A549 (cell line): Measurements from ENCODE around the gene NDC80. TPM values are rescaled to one million over a fixed set of nuclear protein-coding genes. Genes with fewer than 3 reads are reported as not detected.

Experiments used
- ATAC-seq, 2 experiments: fragments of 200-7000 bp in 1 of 2; fragments of >200 bp in 1 of 2; cut with Nextera tagmentation in 1 of 2; cut with Tn5 transposase in 1 of 2; 3 replicates each; pipeline versions ENCODE4 v1.8.0 to v1.9.1; 2018 to 2020; ENCODE audit warnings: mild to moderate bottlenecking in 1 of 2, moderate library complexity in 1 of 2
- CTCF ChIA-PET: fragments of 300-600 bp; sonication (Branson Sonifier 250); formaldehyde crosslinking; extraction: SDS; loops from one replicate; lab custom pipeline; 2021; ENCODE audit warnings: antibody characterized with exemption, inconsistent platforms; lab: Yijun Ruan, JAX
- POLR2A ChIA-PET: fragments of 350-600 bp; formaldehyde crosslinking; extraction: SDS; loops from one replicate; lab custom pipeline; 2021; ENCODE audit warnings: antibody characterized with exemption, inconsistent platforms; lab: Yijun Ruan, JAX
- DNase-seq, 2 experiments: peaks; one replicate each; pipeline versions ENCODE4 v3.0.0 to v3.0.0-alpha.2; 2011 to 2016; ENCODE audit warnings: low read depth in 1 of 2, low spot score in 1 of 2
- FAIRE-seq: peaks from 2 replicates; lab custom pipeline; 2011; peaks lifted over from hg19 to GRCh38; lab: Jason Lieb, UNC
- H3K27ac ChIP-seq, 2 experiments: fragments of >200 bp; sonication (Bioruptor Twin); formaldehyde crosslinking; 3 replicates each; pipeline ENCODE4 v1.5.1; 2016 to 2017
- H3K4me1 ChIP-seq: fragments of >200 bp; sonication (Bioruptor Twin); formaldehyde crosslinking; 3 replicates; pipeline ENCODE4 v1.6.1; 2016
- H3K4me2 ChIP-seq: fragments of >200 bp; sonication (Bioruptor Twin); formaldehyde crosslinking; 3 replicates; pipeline ENCODE4 v1.6.1; 2016
- H3K4me3 ChIP-seq: fragments of >200 bp; sonication (Bioruptor Twin); formaldehyde crosslinking; 3 replicates; pipeline ENCODE4 v1.5.1; 2016
- H3K9me3 ChIP-seq: fragments of >200 bp; sonication (Bioruptor Twin); formaldehyde crosslinking; 3 replicates; pipeline ENCODE4 v1.6.1; 2016
- BHLHE40 ChIP-seq: IDR thresholded peaks from 2 replicates; pipeline ENCODE4 v1.6.1; 2012; ENCODE audit warnings: low read depth, low read length, inconsistent platforms
- CHD4 ChIP-seq: fragments of 200-600 bp; sonication (generic); IDR thresholded peaks from 2 replicates; pipeline ENCODE4 v1.6.1; 2016; ENCODE audit warnings: antibody characterized with exemption, mild to moderate bottlenecking, borderline replicate concordance
- EHF ChIP-seq: fragments of 250-450 bp; sonication (Bioruptor Pico); IDR thresholded peaks from 2 replicates; pipeline ENCODE4 v1.5.0; 2020; ENCODE audit warnings: mild to moderate bottlenecking
- ELK1 ChIP-seq: fragments of 150-350 bp; IDR thresholded peaks from 2 replicates; pipeline ENCODE4 v1.6.1; 2014; ENCODE audit warnings: low read depth, mild to moderate bottlenecking, low read length
- EP300 ChIP-seq, 2 experiments: fragments of >200 bp; sonication (Bioruptor Twin); formaldehyde crosslinking; IDR thresholded peaks; 2 replicates in 1 of 2; 3 replicates in 1 of 2; pipeline ENCODE4 v1.6.1; 2016 to 2017
- ESRRA ChIP-seq: fragments of 150-350 bp; IDR thresholded peaks from 2 replicates; pipeline ENCODE4 v1.6.1; 2014; ENCODE audit warnings: mild to moderate bottlenecking, low read length, borderline replicate concordance
- FOSL2 ChIP-seq, 2 experiments: fragments of 450-650 bp in 1 of 2; fragments of >200 bp in 1 of 2; sonication (Bioruptor Twin) in 1 of 2; formaldehyde crosslinking; IDR thresholded peaks; 2 replicates each; pipeline versions ENCODE4 v1.5.0 to v1.6.1; 2016 to 2020; ENCODE audit warnings: mild to moderate bottlenecking in 1 of 2, moderate library complexity in 1 of 2
- HEYL ChIP-seq: fragments of 250-450 bp; sonication (Bioruptor Pico); IDR thresholded peaks from 2 replicates; pipeline ENCODE4 v1.8.0; 2021; ENCODE audit warnings: mild to moderate bottlenecking, moderate library complexity
- KDM1A ChIP-seq: fragments of 200-600 bp; sonication (generic); IDR thresholded peaks from 2 replicates; pipeline ENCODE4 v1.6.1; 2016; ENCODE audit warnings: low read depth, mild to moderate bottlenecking
- MAFK ChIP-seq: fragments of 450-650 bp; IDR thresholded peaks from 2 replicates; pipeline ENCODE4 v1.6.1; 2014; ENCODE audit not compliant: partially characterized antibody
- MAZ ChIP-seq: fragments of 150-350 bp; IDR thresholded peaks from 2 replicates; pipeline ENCODE4 v1.6.1; 2014; ENCODE audit warnings: antibody characterized with exemption, low read depth, low read length, borderline replicate concordance
- MYC ChIP-seq: IDR thresholded peaks from 2 replicates; pipeline ENCODE4 v1.6.1; 2012; ENCODE audit warnings: mild to moderate bottlenecking, inconsistent platforms, low read length, improper control_type of control experiment, borderline replicate concordance
- NFE2L2 ChIP-seq: fragments of 150-350 bp; conservative IDR thresholded peaks from 2 replicates; pipeline ENCODE4 v1.6.1; 2014; ENCODE audit warnings: low read length
- NPAS2 ChIP-seq: fragments of 250-450 bp; sonication (Bioruptor Pico); IDR thresholded peaks from 2 replicates; pipeline ENCODE4 v1.8.0; 2022; ENCODE audit warnings: mild to moderate bottlenecking, moderate library complexity, borderline replicate concordance
- RARB ChIP-seq: fragments of 250-450 bp; sonication (Bioruptor Pico); IDR thresholded peaks from 2 replicates; pipeline ENCODE4 v1.8.0; 2021; ENCODE audit warnings: mild to moderate bottlenecking, moderate library complexity
- RFX5 ChIP-seq: fragments of 450-650 bp; IDR thresholded peaks from 2 replicates; pipeline ENCODE4 v1.7.1; 2014; ENCODE audit warnings: antibody characterized with exemption, mild to moderate bottlenecking, moderate library complexity
- RNF2 ChIP-seq: fragments of 200-600 bp; sonication (generic); IDR thresholded peaks from 2 replicates; pipeline ENCODE4 v1.6.1; 2016; ENCODE audit warnings: low read depth, mild to moderate bottlenecking, antibody characterized with exemption, moderate library complexity, borderline replicate concordance
- SMC3 ChIP-seq: fragments of >200 bp; sonication (Bioruptor Twin); formaldehyde crosslinking; IDR thresholded peaks from 3 replicates; pipeline ENCODE4 v1.6.1; 2018; ENCODE audit warnings: inconsistent platforms
- SREBF2 ChIP-seq: fragments of 450-650 bp; IDR thresholded peaks from 2 replicates; pipeline ENCODE4 v1.6.1; 2014; ENCODE audit warnings: mild to moderate bottlenecking, moderate library complexity
- ZC3H11A ChIP-seq: fragments of 450-650 bp; IDR thresholded peaks from 2 replicates; pipeline ENCODE4 v1.6.1; 2014; ENCODE audit warnings: antibody characterized with exemption, mild to moderate bottlenecking
- ZFP36 ChIP-seq: fragments of 450-650 bp; IDR thresholded peaks from 2 replicates; pipeline ENCODE4 v1.6.1; 2014; ENCODE audit warnings: borderline replicate concordance; ENCODE audit not compliant: partially characterized antibody
- ZNF302 ChIP-seq: fragments of 250-450 bp; sonication (Bioruptor Pico); IDR thresholded peaks from 2 replicates; pipeline ENCODE4 v1.9.0; 2021; ENCODE audit warnings: inconsistent platforms, mild to moderate bottlenecking, moderate library complexity
- WGBS: methylation state at CpG from one replicate; pipeline ENCODE4 v1.1.6; 2017; ENCODE audit errors: missing lambda C conversion rate; 5-methylcytosine and 5-hydroxymethylcytosine counted together
- polyA plus RNA-seq, 4 experiments: library from polyadenylated mRNA; depleted of rRNA in 3 of 4; stranded (reverse); fragments of >200 nt; fragmentation: RNase III in 1 of 4; extraction: RNeasy Plus Mini Kit Qiagen cat#74134 plus additional on column Dnase treatment in 1 of 4; gene quantifications; 2 replicates in 3 of 4; 3 replicates in 1 of 4; pipeline ENCODE4 v1.2.3, GENCODE V29; 2011 to 2017
- TF ChIP-seq, protein P1 (sequence below): IDR thresholded peaks from 2 replicates; pipeline ENCODE4 v1.6.1; 2012; ENCODE audit warnings: low read depth, borderline replicate concordance

Gene NDC80
- polyA plus RNA-seq, 2 of the 4 experiments (the other 2 are of a cell fraction) = 11.1 to 20.2 TPM

DNA sequence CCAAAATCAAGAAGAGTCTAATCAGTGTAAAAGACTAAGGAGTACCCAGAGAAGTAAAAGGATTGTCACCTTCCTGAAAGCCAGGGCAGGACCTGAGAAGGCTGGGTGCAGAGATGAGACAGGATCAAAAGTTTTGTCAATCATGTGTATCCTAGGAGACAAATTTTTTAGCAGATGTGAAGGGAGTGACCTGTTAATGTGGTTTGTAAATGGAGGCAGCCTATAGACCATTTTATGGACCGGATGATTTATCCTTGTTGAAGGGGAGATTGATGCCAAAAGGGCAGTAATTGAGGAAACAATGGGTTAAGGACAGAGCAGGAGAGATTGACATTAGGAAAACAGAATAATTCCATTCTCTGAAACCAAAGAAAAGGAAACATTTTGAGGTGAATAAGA lies 813 bp downstream of the NDC80 start:
- no peaks in the 10 kb centered on the region for H3K9me3 ChIP-seq
- TF ChIP-seq, protein P1, sequence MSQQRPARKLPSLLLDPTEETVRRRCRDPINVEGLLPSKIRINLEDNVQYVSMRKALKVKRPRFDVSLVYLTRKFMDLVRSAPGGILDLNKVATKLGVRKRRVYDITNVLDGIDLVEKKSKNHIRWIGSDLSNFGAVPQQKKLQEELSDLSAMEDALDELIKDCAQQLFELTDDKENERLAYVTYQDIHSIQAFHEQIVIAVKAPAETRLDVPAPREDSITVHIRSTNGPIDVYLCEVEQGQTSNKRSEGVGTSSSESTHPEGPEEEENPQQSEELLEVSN = no peak
- TF ChIP-seq ZNF302 (CRISPR knock-in tag) (no peak), CHD4 (no peak), NFE2L2 (no peak), EP300 (IDR thresholded peaks at IDR 0.05) (no peak), RFX5 (no peak), FOSL2 (IDR thresholded peaks at IDR 0.05) (no peak), FOSL2 (CRISPR knock-in tag; IDR thresholded peaks at IDR 0.05) (no peak), ZFP36 (no peak), RARB (CRISPR knock-in tag) (no peak), HEYL (CRISPR knock-in tag) (no peak), KDM1A (no peak), MAZ (no peak), ELK1 (no peak)
- TF ChIP-seq, all 56 proteins: peak for 0
- CTCF ChIA-PET = interaction anchor here (0.6 kb wide), 1 partner anchor 996 kb away, joined by 3 read pairs; no protein-coding TSS in a partner anchor
- peak overlapping the region; percentile 94 to 96; a peak in 5 of 6 replicates for H3K27ac ChIP-seq
- H3K4me3 ChIP-seq = peak overlapping the region; percentile 85
- ATAC-seq (peak; percentile 9 to 12; a peak in 2 of 6 replicates), FAIRE-seq (no peak), DNase-seq (no peak)
- H3K4me1 ChIP-seq = peaks cover 19% of the 10 kb centered on the region
- POLR2A ChIA-PET = no interaction called here
- peak overlapping the region; percentile 93 for H3K4me2 ChIP-seq
- WGBS = 13% methylated on average over 1 of the region's 1 CpG

DNA sequence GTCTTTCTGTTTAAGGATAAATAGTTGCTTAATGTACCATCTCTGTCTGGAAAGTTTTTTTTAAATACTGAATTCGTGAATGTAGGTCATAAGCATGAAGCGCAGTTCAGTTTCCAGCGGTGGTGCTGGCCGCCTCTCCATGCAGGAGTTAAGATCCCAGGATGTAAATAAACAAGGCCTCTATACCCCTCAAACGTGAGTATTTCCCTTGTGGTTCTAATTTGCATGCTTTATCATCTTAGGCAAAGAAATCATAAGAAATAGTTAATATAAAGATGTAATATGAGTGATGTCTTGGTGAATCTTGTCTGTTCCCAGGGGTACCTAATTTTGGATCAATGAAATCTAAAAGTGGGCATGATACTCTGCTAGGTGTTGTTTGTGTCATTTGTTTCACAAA lies 1.5 kb downstream of the NDC80 start:
- 35% methylated on average over 5 of the region's 5 CpGs for WGBS
- TF ChIP-seq EP300 (IDR thresholded peaks at IDR 0.05) (no peak), BHLHE40 (no peak), CHD4 (no peak), RNF2 (no peak), NPAS2 (CRISPR knock-in tag) (no peak), MYC (no peak), EHF (CRISPR knock-in tag) (no peak), SREBF2 (no peak), MAFK (no peak), NFE2L2 (no peak), ESRRA (no peak)
- TF ChIP-seq, all 56 proteins: peak for 0
- peak overlapping the region in 1 of 2 experiments; percentile 94; a peak in 2 of 6 replicates for H3K27ac ChIP-seq
- peak overlapping the region; percentile 85 for H3K4me3 ChIP-seq
- ATAC-seq (no peak), DNase-seq (no peak), FAIRE-seq (no peak)
- CTCF ChIA-PET = no interaction called here
- H3K9me3 ChIP-seq = no peaks in the 10 kb centered on the region
- peak overlapping the region; percentile 93 for H3K4me2 ChIP-seq
- H3K4me1 ChIP-seq = peaks cover 19% of the 10 kb centered on the region
- POLR2A ChIA-PET = no interaction called here

DNA sequence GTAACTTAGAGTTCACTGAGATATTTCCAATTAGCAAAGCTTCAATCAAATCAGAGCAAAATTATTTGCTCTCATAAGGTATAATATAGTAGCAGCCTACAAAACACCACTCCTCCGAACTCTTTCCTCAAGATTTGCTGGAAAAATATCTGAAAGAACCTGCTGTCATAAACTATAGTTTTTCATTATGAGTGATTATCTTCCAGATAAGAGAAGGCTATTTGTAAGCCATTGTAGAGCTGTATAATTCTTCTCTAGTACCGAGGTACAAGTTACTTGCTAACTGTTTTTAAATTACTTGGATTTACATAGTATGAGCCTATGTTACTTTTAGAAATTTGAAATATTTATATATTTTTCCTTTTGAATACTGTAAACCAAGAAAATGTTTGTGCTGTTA lies 2.1 kb downstream of the NDC80 start:
- 44% methylated on average over 2 of the region's 2 CpGs for WGBS
- ATAC-seq (no peak), FAIRE-seq (no peak), DNase-seq (no peak)
- Histone ChIP-seq H3K9me3 (no peaks in the 10 kb centered on the region), H3K27ac (peak overlapping the region in 1 of 2 experiments; percentile 28; a peak in 1 of 6 replicates), H3K4me2 (peak overlapping the region; percentile 93), H3K4me1 (peaks cover 19% of the 10 kb centered on the region), H3K4me3 (peak overlapping the region; percentile 85; the same call in 2 of the 3 replicates)
- POLR2A ChIA-PET = no interaction called here
- no peak for TF ChIP-seq SMC3
- TF ChIP-seq ZC3H11A = no peak
- CTCF ChIA-PET = no interaction called here
